ENCODE measurements around the gene SREBF1. TPM values are rescaled to one million over a fixed set of nuclear protein-coding genes. Genes with fewer than 3 reads are reported as not detected.
A peak's percentile ranks its signal among the peaks of the same experiment; 100 is the strongest.

The SREBF1 gene
- total RNA-seq, 4 donors from 2014 or later = 16.1 to 90.7 (median 56.1) TPM

GRCh38 chr17:17801800-17802481 lies 34.8 kb downstream of the SREBF1 start:
- ATAC-seq = no peak
- Histone ChIP-seq H3K9me3 (no peaks in the 10 kb centered on the region), H3K27me3 (no peaks in the 10 kb centered on the region), H3K27ac (no peak overlapping the region), H3K36me3 (peaks cover 0 to 65% of the 10 kb centered on the region in 2 donors), H3K4me3 (no peak overlapping the region), H3K4me1 (peaks cover 0 to 40% (median 0%) of the 10 kb centered on the region in 3 donors)
- TF ChIP-seq EP300 (IDR thresholded peaks at IDR 0.05) (no peak), POLR2A (IDR thresholded peaks at IDR 0.05) (no peak), CTCF (IDR thresholded peaks at IDR 0.05) (no peak), POLR2AphosphoS5 (IDR thresholded peaks at IDR 0.05) (no peak)
- WGBS, 2 donors (ENCODE audit: low coverage in 1 of 2) = 67 to 90% methylated on average over 2 to 6 of the region's 13 CpGs

- WGBS, 2 donors (ENCODE audit: low coverage in 1 of 2) = 89% methylated on average over 4 of the region's 12 CpGs; no CpG with 5 or more reads in 1 of the 2 donors
- no peak for TF ChIP-seq EP300 (IDR thresholded peaks at IDR 0.05)
- TF ChIP-seq POLR2A (IDR thresholded peaks at IDR 0.05) = no peak
- no peak for TF ChIP-seq POLR2AphosphoS5 (IDR thresholded peaks at IDR 0.05)
- TF ChIP-seq CTCF (IDR thresholded peaks at IDR 0.05) = no peak
- Histone ChIP-seq H3K27ac (peak overlapping the region in 1 of 4 donors; percentile 1), H3K36me3 (peaks cover 0 to 75% of the 10 kb centered on the region in 2 donors), H3K9me3 (no peaks in the 10 kb centered on the region), H3K4me3 (no peak overlapping the region), H3K4me1 (peaks cover 0 to 54% (median 0%) of the 10 kb centered on the region in 3 donors), H3K27me3 (no peaks in the 10 kb centered on the region)
- no peak for ATAC-seq
Observed at GRCh38 chr17:17800504-17801021, 36.2 kb downstream of the SREBF1 start.

DNA sequence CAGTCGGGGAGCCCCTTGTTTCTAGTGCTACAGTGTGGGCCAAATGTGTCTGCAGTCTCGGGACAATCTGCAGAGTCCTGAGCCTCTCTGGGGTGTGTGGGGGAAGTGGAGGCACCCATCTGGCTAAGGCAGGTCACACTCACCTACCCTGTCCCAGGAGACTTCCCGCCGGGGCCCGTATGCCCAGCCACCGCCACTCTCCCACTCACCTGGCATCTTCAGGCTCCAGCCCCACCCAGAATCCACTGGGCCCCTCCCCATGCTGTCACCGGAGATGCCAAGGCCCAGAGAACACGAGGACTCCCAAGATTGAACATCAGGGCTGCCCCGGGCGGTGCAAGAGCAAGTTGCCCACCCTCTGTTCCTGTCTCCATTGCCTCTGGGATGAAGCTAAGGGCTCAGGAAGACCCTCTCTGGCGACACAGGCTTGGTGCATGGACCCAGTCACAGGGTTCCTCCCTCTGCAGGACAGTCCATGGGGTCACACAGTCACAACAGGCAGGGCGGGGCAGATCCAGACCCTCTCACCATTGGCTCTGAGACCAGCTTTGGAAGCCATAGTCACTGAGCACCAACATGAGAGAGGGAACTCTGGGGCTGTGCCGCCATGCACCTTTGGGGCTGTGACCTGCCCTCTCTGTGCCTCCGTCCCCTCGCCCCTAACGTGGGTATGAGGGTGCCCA lies 38.1 kb downstream of the SREBF1 start:
- Histone ChIP-seq H3K4me3 (no peak overlapping the region), H3K4me1 (peaks cover 0 to 72% (median 0%) of the 10 kb centered on the region in 3 donors), H3K36me3 (peaks cover 0 to 75% of the 10 kb centered on the region in 2 donors), H3K9me3 (no peaks in the 10 kb centered on the region), H3K27me3 (no peaks in the 10 kb centered on the region), H3K27ac (no peak overlapping the region)
- WGBS, 2 donors (ENCODE audit: low coverage in 1 of 2) = no CpG with 5 or more reads among the region's 16 CpGs
- TF ChIP-seq CTCF (IDR thresholded peaks at IDR 0.05) (no peak), POLR2AphosphoS5 (IDR thresholded peaks at IDR 0.05) (no peak)
- no peak for ATAC-seq

DNA sequence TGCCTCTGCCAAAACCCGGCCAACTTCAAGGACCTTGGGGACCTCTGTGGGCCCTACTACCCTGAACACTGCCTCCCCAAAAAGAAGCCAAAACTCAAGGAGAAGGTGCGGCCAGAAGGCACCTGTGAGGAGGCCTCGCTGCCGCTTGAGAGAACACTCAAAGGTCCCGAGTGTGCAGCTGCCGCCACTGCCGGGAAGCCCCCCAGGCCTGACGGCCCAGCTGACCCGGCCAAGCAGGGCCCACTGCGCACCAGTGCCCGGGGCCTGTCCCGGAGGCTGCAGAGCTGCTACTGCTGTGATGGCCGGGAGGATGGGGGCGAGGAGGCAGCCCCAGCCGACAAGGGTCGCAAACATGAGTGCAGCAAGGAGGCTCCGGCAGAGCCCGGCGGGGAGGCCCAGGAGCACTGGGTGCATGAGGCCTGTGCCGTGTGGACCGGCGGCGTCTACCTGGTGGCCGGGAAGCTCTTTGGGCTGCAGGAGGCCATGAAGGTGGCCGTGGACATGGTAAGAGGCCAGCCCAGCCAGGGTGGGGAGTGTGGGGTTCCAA lies 38.7 kb downstream of the SREBF1 start:
- no peak for TF ChIP-seq POLR2A (IDR thresholded peaks at IDR 0.05)
- H3K36me3 ChIP-seq = peaks cover 0 to 75% of the 10 kb centered on the region in 2 donors
- WGBS, 2 donors (ENCODE audit: low coverage in 1 of 2) = no CpG with 5 or more reads among the region's 25 CpGs
- H3K27ac ChIP-seq = no peak overlapping the region
- no peak for ATAC-seq
- H3K27me3 ChIP-seq = no peaks in the 10 kb centered on the region
- peaks cover 0 to 78% (median 2%) of the 10 kb centered on the region in 3 donors for H3K4me1 ChIP-seq
- no peaks in the 10 kb centered on the region for H3K9me3 ChIP-seq
- H3K4me3 ChIP-seq = no peak overlapping the region

GRCh38 chr17:17797119-17797809 lies 39.5 kb downstream of the SREBF1 start:
- Histone ChIP-seq H3K27ac (peak overlapping the region in 2 of 4 donors; percentile 19 to 32), H3K36me3 (peaks cover 0 to 74% of the 10 kb centered on the region in 2 donors), H3K4me3 (no peak overlapping the region), H3K27me3 (no peaks in the 10 kb centered on the region), H3K4me1 (peaks cover 0 to 87% (median 10%) of the 10 kb centered on the region in 3 donors), H3K9me3 (no peaks in the 10 kb centered on the region)
- 88 to 90% methylated on average over 8 to 16 of the region's 30 CpGs for whole genome bisulfite sequencing, 2 donors (ENCODE audit: low coverage in 1 of 2)
- TF ChIP-seq CTCF (IDR thresholded peaks at IDR 0.05) (no peak), EP300 (IDR thresholded peaks at IDR 0.05) (no peak), POLR2A (IDR thresholded peaks at IDR 0.05) (no peak), POLR2AphosphoS5 (IDR thresholded peaks at IDR 0.05) (no peak)
- ATAC-seq = no peak
